Left ventricle myocardium inferior (tissue), 1 donor: ENCODE data around the gene DNAJB6. TPM values are rescaled to one million over a fixed set of nuclear protein-coding genes. Genes with fewer than 3 reads are reported as not detected.

ENCODE experiments used
- DNase-seq: peaks from one replicate; pipeline ENCODE4 v3.0.0-alpha.2; 2020
- H3K27ac ChIP-seq: fragments of 200-600 bp; replicated peaks from 2 replicates; pipeline ENCODE4 v1.8.0; 2021
- H3K27me3 ChIP-seq: fragments of 200-600 bp; 2 replicates; pipeline ENCODE4 v1.8.0; 2021; ENCODE audit warnings: low read depth
- H3K36me3 ChIP-seq: fragments of 200-600 bp; 2 replicates; pipeline ENCODE4 v1.8.0; 2021
- H3K4me1 ChIP-seq: fragments of 200-600 bp; 2 replicates; pipeline ENCODE4 v1.8.0; 2021
- H3K4me3 ChIP-seq: fragments of 200-600 bp; 2 replicates; pipeline ENCODE4 v1.8.0; 2021; ENCODE audit warnings: mild to moderate bottlenecking, moderate library complexity
- H3K9me3 ChIP-seq: fragments of 200-600 bp; replicated peaks from 2 replicates; pipeline ENCODE4 v1.8.0; 2021
- intact Hi-C: fragments of 100-400 bp; cut with micrococcal nuclease; formaldehyde crosslinking; loops from one replicate; pipeline ENCODE4 v1.11.0; 2022
- total RNA-seq: library from RNA; stranded (reverse); fragmentation: NEBNext Ultra II Directional; extraction: Animal tissue kit (Norgen Biotek cat#: 25700); gene quantifications from one replicate; pipeline ENCODE4 v1.2.1, GENCODE V29; 2021
- TF ChIP-seq, protein P1 (sequence below): fragments of 200-600 bp; IDR thresholded peaks from 2 replicates; pipeline ENCODE4 v1.8.0; 2021; ENCODE audit warnings: antibody characterized with exemption, mild to moderate bottlenecking, borderline replicate concordance
- donor health status: DM: no; HTN: yes; CAD: no; lungs with severe emphysema.

Gene DNAJB6
- total RNA-seq, 1 donor from 2014 or later = 211 TPM

DNA sequence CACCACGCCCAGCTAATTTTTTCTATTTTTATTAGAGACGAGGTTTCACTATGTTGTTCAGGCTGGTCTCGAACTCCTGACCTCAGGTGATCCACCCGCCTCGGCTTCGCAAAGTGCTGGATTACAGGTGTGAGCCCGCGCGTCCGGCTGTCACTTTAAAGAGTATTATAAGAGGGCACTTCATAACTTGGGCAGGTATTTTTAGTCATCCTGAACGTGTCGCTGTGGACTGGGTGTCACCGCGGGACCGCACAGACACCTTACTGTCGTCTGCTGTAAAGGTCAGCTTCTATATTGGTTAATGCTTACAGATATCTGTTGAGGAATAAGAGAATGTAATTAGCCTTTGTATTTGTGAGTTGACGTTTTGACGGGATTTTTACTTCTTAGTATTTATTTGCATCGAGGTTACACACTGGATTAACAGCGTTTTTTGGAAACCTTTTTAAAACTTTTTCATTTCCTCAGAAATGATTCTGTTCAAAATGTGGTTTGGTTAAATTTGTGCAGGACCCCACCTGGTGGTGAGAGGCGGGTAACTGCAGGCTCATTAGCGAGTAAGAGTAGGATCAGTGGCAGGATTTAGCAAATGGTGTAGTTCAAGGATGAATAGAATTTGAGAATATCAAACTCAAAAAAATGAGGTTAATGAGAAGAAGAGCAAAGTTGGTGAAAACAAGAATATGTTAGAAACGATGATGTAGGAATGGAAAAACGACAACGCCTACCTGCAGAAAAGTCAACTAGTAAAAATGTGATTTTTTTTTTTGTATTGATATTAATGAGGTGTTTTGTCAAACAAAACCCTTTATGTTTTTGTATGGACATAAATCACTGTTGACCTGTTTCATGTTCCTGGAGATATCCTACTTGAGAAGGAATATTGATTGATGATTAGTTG lies 3.2 kb downstream of the DNAJB6 start:
- Histone ChIP-seq H3K4me3 (peak overlapping the region; percentile 79), H3K4me1 (peaks cover 88% of the 10 kb centered on the region), H3K9me3 (no peaks in the 10 kb centered on the region), H3K27ac (peak overlapping the region; percentile 91), H3K36me3 (no peaks in the 10 kb centered on the region), H3K27me3 (no peaks in the 10 kb centered on the region)
- intact Hi-C loops = loop anchor here (10.0 kb wide), 1 partner anchor 55 kb away; no protein-coding TSS in a partner anchor
- TF ChIP-seq, protein P1, sequence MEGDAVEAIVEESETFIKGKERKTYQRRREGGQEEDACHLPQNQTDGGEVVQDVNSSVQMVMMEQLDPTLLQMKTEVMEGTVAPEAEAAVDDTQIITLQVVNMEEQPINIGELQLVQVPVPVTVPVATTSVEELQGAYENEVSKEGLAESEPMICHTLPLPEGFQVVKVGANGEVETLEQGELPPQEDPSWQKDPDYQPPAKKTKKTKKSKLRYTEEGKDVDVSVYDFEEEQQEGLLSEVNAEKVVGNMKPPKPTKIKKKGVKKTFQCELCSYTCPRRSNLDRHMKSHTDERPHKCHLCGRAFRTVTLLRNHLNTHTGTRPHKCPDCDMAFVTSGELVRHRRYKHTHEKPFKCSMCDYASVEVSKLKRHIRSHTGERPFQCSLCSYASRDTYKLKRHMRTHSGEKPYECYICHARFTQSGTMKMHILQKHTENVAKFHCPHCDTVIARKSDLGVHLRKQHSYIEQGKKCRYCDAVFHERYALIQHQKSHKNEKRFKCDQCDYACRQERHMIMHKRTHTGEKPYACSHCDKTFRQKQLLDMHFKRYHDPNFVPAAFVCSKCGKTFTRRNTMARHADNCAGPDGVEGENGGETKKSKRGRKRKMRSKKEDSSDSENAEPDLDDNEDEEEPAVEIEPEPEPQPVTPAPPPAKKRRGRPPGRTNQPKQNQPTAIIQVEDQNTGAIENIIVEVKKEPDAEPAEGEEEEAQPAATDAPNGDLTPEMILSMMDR = peak; percentile 95
- peak; percentile 60 for DNase-seq

DNA sequence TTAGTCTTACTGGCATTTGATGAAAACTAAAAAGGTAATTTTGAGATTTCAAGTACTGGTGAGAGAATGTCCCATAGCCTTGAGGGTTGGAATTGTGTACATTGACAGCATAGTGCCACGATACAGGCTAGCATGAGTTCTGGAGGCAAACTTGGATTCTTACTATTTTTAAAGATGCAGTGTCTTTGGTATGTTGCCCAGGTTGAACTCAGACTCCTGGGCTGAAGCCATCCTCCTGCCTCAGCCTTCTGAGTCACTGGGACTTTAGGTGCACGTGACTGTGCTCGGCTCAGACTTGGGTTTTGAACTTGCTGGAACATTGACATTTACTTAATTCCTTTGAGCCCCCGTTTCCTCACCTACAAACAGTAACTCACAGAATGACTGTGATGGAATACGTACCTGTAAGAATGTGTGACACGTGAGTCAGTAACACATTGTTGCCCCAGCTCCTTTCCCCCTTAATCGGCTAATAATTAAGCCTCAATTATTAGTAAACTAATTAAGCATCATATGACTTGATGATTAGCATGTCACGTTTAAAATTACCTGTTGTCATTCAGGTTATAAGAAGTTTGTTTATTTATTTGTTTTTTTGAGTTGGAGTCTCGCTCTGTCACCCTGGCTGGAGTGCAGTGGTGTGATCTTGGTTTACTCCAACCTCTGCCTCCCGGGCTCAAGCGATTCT lies 10.6 kb downstream of the DNAJB6 start:
- H3K27ac ChIP-seq = peak overlapping the region; percentile 43
- no peaks in the 10 kb centered on the region for H3K9me3 ChIP-seq
- TF ChIP-seq, protein P1 = no peak
- H3K4me3 ChIP-seq = peak overlapping the region; percentile 36
- H3K4me1 ChIP-seq = peaks cover 100% of the 10 kb centered on the region
- no peaks in the 10 kb centered on the region for H3K27me3 ChIP-seq
- intact Hi-C loops = loop anchor here (10.0 kb wide), 1 partner anchor 47 kb away; no protein-coding TSS in a partner anchor
- no peaks in the 10 kb centered on the region for H3K36me3 ChIP-seq
- peak; percentile 29 for DNase-seq

DNA sequence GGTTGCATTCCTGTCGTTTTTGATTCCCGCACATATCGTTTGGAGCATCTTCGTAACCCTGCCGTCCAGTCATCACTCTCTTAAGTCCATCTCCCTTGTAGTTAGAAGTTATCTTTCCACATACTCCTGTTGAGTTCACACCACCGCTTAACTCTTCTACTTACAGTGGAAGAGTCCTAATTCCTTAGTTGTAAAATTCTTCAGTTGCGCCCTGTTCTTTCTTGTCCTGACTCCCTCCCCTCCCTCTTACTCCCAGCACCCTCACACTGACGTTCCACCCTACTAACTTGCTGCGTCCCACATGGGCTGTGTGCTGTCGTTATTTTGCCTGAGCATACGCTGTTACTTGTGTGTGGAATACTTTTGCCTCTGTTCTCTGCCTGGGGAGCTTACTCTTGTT lies 11.7 kb downstream of the DNAJB6 start:
- no peaks in the 10 kb centered on the region for H3K27me3 ChIP-seq
- intact Hi-C loops = loop anchor here (10.0 kb wide), 1 partner anchor 46 kb away; no protein-coding TSS in a partner anchor
- no peaks in the 10 kb centered on the region for H3K36me3 ChIP-seq
- no peak for DNase-seq
- peaks cover 100% of the 10 kb centered on the region for H3K4me1 ChIP-seq
- peak overlapping the region; percentile 43 for H3K27ac ChIP-seq
- H3K4me3 ChIP-seq = no peak overlapping the region
- TF ChIP-seq, protein P1 = no peak
- no peaks in the 10 kb centered on the region for H3K9me3 ChIP-seq

DNA sequence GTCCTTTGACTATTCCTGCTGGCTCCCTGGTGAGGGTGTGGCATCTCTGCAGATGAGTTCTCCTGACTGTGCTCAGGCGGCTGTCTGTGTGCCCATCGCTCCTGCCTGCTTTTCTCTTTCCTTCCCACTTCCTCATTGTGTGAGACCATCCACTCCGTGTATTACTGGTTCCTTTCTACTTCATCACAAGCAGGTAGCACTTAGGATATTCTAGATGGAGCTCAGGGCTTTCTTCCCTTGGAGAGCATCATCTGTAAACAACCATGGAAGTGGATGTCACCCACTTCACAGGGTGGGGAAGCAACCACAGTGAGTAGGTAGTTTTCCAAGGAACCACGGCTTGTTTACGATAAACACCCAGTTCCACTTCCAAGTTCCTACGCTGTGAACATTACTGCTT lies 15.7 kb downstream of the DNAJB6 start:
- DNase-seq = no peak
- intact Hi-C loops = no loop called here
- Histone ChIP-seq H3K36me3 (no peaks in the 10 kb centered on the region), H3K9me3 (no peaks in the 10 kb centered on the region), H3K4me3 (no peak overlapping the region), H3K27me3 (no peaks in the 10 kb centered on the region), H3K4me1 (peaks cover 100% of the 10 kb centered on the region), H3K27ac (peak overlapping the region; percentile 41)
- TF ChIP-seq, protein P1 = no peak

GRCh38 chr7:157355784-157356511 lies 19.1 kb downstream of the DNAJB6 start:
- H3K4me3 ChIP-seq = peak overlapping the region; percentile 41
- H3K36me3 ChIP-seq = peaks cover 25% of the 10 kb centered on the region
- no peaks in the 10 kb centered on the region for H3K9me3 ChIP-seq
- H3K4me1 ChIP-seq = peaks cover 100% of the 10 kb centered on the region
- H3K27me3 ChIP-seq = no peaks in the 10 kb centered on the region
- DNase-seq = peak; percentile 39
- TF ChIP-seq, protein P1 = no peak
- H3K27ac ChIP-seq = peak overlapping the region; percentile 85
- intact Hi-C loops = no loop called here
